GM15510 (cell line): ENCODE results near the gene EDN3.

Experiments
- POLR2A ChIP-seq: IDR thresholded peaks from 3 replicates; pipeline ENCODE4 v1.6.1; 2011; ENCODE audit warnings: borderline replicate concordance; ENCODE audit not compliant: insufficient read length; ENCODE audit errors: extremely low read depth

The EDN3 gene

DNA sequence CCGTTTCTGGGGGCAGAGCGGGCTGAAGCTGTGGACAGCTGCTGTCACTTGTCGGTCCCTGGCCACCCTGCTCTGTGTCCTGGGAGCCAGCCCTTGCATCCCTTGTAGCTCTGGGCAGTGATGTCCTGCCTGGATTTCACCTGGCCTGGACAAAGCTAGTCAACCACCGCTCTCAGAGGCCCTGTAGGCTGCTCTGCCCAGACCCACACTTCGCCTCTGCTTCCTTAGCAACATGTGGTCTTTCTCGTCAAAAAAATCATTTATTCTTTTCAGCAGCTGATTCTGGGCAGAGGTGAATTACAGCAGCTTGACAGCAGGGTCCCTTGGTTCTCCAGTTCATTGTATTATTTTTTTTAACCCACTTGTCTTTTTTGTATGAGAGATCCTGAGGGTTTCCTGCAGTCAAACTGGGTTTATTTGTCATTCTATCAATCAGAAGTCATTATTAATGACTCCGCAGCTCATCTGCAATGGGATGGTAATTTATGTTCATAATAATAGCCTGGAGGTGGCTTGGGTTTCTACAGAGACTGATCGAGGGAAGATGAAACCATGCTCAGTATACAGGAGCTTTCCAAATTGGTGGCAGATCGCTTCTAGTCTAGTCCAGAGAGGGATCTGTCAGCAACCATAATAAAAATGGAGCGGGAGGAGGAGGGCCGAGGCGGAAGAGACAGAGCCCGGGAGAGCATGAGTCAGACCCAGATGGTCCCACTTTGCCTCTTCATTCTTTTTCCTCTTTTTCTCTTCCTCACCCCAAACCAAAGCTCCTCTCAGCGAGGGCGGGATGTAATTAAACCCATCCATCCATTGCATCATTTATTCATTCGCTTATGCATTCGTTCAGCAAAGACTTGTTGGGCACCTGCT lies 22.4 kb downstream of the EDN3 start:
- TF ChIP-seq POLR2A = no peak

DNA sequence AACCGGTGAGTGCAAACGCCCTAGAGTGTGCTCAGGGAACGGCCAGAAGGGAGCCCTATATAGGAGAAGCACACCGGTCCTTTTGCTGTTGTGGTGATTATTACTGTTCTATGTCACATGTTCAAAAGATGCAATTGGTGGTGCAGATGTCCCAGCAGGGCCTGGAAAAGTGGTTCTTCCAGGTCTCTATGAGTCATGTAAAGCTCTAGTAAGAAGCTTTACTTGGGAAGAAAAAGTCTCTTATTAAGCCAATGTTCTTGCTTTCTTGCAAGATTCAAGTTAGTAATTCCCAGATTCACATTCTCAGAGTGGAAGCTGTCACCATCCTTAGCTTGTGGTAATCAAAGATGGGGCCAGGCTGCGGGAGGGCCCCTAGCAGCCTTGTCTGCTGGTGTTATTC lies 23.3 kb downstream of the EDN3 start:
- TF ChIP-seq POLR2A = no peak

DNA sequence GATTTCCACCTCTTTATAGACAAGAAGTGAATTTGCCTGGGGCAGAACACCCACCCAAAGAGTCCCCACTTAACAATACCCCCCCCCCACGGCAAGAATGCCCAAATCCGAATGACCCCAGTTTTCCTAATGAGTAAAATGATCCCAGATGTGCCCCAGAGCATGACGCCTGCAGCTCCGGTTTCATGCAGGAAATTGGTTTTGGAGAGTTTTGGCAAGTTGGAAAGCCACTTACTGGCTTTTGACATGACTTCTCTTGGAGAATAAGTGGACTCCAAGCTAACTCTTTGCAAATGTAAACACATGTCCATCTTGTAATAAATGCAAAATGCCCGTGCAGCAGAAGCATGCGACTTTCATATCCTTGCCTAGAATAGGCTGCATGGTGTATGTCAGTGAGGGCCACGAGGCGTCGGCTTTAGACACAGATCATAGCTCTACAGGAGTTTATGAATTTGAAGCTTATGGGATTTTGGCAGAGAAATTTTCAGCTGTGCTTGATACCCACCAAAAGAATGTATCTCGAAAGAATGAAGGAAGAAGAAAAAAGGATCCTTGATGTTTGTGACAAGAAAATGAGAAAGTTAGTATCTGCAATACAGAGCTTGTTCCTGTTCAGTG lies 24.2 kb downstream of the EDN3 start:
- no peak for TF ChIP-seq POLR2A

DNA sequence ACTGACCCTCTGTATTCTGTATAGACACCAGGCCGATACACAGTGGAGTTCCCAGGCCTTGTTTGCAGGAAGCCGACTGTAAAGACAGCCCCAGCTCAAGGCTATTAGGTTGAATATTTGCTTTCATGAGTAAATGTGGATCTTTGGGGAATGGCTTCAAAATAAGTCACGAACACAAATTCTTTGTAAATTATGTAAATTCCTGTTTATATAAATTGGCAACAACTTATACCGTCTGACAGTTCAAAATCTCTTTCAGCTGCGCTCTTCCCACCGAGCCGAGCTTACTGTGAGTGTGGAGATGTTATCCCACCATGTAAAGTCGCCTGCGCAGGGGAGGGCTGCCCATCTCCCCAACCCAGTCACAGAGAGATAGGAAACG lies 24.7 kb downstream of the EDN3 start:
- TF ChIP-seq POLR2A = no peak

DNA sequence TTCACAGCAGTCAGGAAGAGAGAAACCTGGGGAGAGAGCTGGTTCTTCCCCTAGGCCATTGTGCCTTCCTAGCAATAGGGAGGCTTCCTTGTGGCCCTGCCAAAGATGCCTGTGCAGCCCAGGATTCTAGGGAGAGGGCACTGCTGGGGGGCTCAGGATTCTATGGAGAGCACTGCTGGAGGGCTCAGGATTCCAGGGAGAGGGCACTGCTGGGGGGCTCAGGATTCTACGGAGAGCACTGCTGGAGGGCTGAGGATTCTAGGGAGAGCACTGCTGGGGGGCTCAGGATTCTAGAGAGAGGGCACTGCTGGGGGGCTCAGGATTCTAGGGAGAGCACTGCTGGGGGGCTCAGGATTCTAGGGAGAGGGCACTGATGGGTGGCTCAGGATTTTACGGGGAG lies 25.8 kb downstream of the EDN3 start:
- no peak for TF ChIP-seq POLR2A

DNA sequence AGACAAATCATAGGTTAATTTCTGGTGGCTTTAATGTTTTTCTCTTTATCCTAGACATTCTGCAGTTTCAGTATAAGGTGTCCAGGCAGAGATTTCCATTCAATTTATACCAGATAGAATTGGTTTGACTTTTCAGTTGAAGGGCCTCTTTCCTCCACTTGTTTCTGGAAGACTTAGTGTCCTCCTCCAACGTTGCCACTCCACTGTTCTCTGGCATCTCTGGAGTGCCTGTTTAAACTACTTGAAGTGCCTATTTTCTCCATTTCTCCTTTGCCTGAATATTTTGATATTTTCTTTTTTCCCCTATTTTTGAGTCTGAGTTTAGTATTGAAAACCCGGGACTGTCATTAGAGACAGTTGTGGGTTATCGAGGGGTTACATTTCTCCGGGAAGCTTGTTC lies 27.7 kb downstream of the EDN3 start:
- TF ChIP-seq POLR2A = no peak

DNA sequence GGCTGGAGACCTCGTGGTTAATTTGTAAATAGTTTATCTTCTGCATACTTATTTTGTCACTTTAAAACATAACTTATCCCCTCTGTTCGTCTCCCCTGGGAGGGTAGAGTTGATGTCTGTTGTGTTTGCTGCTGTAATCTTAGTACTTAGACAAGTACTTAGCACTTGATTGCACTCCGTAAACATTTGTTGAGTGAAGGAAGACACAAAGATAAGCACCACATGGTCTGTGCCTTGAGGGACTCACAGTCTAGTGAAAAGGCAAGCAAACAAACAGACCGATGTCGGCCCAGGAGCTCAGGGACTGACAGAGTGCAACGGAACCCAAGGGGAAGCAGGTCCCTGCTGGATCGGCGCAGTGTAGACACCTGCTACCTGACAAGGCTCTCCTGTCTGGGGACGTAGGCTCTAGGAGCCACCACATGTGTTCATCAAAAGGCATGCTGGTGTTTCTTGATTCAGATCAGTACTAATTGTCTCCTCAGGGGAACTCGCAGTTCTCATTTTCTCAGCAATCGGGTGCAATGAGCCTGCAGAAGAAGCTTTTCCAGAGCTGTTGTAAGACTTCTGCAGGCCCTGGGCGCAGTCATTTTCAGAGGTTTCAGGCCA lies 31.4 kb downstream of the EDN3 start:
- TF ChIP-seq POLR2A = no peak

DNA sequence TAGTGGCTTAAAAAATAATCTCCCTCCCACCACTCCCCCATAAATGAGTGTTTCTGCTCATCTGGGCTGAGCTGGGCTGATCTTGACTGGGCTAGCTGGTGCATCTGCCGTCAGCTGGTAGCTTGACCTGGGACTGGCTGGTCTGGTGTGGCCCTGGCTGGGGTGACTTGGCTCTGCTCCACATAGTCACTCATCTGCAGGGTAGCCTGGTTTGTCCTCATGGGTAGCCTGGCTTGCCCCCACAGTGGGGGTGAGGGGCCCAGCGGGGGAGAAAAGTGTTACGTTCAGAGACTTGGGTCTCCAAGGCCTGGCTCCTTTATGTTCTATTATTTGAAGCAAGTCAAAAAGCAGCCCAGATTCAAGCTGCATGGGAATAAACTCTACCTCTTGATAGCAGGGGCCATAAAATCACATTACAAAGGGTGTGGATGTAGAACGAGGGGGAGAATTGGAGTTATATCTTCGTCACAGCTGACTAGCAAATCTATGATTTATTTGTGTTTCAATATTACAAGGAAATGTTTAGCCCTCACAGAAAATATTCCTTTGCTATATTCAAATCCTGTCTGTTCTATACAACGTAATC lies 32.9 kb downstream of the EDN3 start:
- TF ChIP-seq POLR2A = no peak

DNA sequence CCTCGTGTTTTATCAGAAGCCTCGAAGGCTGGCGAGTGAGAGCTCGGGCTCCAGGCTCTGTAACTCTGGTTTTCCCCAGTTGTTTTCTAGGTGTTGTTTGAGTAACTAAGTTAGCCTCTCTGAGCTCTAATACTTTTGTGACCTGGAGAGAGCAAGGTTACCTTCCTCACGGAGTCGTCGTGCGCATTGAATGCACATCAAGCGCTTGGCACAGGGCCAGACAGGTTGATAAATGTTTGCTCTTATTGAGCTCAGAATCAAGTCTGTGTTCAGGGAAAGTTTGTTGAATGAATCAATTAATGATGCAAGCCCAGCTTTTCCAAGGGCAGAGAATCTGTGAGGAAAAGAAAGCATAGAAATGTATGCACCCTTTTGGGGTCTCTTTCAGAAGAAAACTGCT lies 33.5 kb downstream of the EDN3 start:
- TF ChIP-seq POLR2A = no peak

DNA sequence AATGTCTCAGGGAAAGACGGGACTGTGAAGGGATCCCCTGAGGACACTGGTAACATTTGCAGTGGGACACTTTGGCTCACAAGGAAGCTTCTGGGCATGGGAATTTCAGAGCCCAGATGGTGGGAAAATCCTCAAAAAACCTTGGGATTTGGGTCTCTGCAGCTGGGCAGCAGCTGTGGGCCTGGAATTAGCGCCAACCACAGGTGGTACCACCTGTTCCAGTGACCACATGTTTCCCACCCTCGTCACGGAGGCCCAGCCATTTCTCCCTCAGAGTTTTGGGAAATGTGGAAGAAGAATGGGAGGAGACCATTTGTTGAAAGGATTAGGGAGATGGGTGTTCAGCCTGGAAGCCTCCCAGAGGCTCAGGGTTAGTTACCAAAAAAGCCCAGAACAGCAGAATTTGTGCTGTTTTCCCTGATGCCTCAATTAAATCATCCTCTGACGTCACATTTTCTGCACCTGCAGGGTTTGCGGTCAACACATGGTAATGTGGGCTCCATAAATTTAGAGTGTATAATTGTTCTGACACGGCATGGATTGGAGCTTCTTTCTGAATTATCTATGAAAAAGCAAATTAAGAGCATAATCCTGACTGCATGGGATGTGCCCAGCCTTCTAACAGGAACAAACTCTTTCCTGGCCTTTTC lies 34.4 kb downstream of the EDN3 start:
- no peak for TF ChIP-seq POLR2A

DNA sequence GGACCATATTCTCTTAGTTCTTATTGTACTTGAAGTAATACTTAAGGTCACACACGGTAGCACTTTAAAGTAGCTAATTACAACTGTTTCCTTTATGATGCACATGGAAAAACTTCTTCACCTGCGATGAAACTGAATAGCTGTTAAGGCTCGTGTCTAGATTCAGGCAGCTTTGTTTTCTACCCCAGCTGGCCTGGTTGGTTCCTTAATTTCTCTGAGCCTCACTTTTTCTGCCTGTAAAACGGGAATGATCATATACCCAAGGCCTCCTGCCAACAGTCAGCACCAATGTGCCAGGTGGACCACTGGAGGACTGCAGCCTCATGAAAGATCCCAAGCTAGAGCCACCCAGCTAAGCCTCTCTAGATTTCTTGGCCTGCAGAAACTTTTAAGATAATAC lies 35.0 kb downstream of the EDN3 start:
- TF ChIP-seq POLR2A = no peak

DNA sequence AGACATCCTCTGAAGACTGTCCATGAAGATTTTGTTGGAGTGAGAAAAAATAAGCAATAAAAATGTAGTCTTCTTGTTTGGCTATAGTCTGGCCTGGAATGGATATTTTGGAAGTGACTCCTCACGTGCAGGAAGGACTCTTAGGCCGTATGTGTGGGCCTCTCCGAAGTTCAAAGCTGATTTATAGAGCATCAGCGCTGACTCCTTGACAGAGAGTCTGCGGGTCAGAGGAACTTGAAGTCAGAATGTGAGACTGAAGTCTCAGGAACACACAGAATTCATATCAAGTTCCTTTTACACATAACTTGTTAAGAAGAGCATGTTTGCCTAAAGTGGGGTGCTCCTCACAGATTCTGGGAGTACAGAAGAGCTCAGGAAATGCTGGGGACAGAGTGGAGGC lies 36.1 kb downstream of the EDN3 start:
- TF ChIP-seq POLR2A = no peak

DNA sequence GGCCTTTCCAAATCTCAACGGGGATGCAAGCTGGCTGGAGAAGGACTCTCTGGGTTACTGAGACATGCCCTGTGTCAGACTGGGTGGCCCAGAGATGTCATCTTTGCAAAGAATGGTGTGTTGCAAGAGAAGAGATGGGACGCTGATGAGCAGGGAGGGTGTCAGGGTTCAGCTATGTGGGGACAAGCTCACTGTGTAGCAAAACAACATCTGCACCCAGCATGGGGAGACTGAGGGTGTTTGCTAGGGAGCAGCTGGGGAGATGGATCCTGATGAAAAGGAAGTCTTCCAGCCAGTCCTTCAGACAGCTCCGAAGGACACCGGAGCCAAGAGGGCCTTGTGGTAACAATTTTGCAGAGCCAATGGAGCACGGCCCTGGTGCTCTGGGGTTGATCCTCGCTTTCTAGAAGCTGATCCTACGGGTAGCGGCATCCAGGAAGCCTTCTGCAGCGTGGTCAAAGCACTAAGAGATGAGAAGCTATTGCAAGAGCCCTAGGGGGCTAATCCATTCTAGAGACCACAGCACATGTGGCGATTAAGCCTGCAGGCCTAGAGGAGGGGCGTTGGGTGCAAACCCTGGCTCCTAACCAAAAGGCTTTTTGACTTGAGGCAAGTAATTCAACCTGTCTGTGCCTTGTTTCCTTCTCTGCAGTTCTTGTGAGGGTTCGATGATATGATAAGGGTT lies 39.9 kb downstream of the EDN3 start:
- no peak for TF ChIP-seq POLR2A
